GM15510 (cell line): ENCODE results near the gene EIF3A.

Source experiments
- POLR2A ChIP-seq: IDR thresholded peaks from 3 replicates; pipeline ENCODE4 v1.6.1; 2011; ENCODE audit warnings: borderline replicate concordance; ENCODE audit not compliant: insufficient read length; ENCODE audit errors: extremely low read depth

EIF3A gene, protein sequence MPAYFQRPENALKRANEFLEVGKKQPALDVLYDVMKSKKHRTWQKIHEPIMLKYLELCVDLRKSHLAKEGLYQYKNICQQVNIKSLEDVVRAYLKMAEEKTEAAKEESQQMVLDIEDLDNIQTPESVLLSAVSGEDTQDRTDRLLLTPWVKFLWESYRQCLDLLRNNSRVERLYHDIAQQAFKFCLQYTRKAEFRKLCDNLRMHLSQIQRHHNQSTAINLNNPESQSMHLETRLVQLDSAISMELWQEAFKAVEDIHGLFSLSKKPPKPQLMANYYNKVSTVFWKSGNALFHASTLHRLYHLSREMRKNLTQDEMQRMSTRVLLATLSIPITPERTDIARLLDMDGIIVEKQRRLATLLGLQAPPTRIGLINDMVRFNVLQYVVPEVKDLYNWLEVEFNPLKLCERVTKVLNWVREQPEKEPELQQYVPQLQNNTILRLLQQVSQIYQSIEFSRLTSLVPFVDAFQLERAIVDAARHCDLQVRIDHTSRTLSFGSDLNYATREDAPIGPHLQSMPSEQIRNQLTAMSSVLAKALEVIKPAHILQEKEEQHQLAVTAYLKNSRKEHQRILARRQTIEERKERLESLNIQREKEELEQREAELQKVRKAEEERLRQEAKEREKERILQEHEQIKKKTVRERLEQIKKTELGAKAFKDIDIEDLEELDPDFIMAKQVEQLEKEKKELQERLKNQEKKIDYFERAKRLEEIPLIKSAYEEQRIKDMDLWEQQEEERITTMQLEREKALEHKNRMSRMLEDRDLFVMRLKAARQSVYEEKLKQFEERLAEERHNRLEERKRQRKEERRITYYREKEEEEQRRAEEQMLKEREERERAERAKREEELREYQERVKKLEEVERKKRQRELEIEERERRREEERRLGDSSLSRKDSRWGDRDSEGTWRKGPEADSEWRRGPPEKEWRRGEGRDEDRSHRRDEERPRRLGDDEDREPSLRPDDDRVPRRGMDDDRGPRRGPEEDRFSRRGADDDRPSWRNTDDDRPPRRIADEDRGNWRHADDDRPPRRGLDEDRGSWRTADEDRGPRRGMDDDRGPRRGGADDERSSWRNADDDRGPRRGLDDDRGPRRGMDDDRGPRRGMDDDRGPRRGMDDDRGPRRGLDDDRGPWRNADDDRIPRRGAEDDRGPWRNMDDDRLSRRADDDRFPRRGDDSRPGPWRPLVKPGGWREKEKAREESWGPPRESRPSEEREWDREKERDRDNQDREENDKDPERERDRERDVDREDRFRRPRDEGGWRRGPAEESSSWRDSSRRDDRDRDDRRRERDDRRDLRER (N-terminal part only)

DNA sequence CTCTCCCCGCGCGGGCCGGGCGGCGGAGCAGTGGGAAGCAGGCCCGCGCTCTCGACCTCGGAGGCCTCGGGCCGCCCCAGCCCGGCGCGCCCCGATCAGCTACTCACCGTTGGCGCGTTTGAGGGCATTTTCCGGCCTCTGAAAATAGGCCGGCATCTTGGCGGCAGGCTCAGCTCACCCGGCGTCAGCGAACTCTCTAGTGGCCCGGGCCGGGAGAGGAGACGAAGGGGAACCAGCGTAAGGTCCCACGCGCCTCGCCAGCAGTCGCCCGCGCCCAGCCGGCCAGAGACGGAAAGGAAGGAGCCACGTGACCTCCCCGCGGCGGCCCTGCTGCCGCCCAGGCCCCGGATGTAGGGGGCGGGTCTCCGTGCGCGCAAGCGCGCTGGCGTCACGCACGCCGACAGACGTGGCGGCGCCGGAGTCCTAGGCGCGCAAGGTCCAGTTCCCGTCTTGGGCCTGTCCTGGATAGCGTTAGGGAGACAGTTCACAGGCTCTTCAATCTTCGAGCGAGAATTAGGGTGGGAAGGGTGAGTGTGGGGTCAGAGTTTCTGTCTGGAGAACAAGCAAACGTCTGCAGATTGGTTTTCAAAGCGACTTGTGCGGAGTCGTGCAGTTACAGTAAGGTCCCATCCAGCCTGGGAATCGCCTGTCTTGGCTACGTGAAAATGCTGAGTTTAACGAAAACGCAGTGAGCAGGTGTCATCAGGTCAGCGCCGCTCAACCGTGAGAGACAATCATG is at the start of gene EIF3A:
TSS of gene EIF3A (minus strand) at position 297 of the 739 bp plus-strand sequence. CDS start at position 156, 141 bp downstream.
- peak; percentile 98 for TF ChIP-seq POLR2A

DNA sequence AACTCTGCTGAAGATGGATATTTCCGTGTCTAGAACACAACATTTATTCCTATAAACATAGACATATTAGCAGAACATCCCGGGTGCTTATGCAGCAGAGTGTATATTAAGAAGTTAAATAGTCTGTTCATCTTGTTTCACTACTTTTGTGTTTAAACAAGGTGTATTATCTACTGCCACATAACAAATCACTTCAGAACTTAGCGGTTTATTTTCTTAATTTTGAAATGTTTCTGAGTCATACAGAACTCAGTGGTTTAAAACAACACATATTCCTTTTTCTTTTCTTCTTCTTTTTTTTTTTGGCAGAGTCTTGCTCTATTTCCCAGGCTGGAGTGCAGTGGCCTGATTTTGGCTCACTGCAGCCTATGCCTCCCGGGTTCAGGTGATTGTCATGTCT is 49.1 kb upstream of the EIF3A start:
- TF ChIP-seq POLR2A: no peak

DNA sequence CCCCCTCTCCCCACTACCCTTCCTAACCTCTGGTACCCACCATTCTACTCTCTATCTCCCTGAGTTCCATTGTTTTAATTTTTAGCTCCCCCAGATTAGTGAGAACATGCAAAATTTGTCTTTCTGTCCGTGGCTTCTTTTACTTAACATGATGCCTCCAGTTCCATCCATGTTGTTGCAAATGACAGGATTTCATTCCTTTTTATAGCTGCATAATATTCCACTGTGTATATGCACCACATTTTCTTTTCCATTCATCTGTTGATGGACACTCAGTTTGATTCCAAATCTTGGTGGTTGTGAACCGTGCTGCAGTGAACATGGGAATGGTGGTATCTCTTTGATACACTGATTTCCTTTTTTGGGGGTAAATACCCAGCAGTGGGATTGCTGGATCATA is 45.3 kb upstream of the EIF3A start:
- TF ChIP-seq POLR2A: no peak

DNA sequence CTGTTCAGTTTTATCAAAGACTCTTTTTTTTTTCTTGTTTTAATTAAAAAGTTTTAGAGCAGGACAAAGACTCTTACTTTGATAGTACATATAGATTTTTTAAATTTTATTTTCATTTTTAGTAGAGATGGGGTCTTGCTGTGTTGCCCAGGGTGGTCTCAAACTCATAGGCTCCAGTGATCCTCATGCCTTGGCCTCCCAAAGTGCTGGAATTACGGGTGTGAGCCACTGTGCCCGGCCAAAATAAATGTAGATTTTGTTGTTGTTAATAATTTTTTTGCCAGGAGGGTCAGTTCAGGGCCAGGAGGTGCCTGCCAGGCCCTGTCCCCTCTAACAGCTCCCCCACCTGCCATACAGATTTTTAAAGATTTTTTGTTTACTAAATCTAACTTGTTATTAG is 40.3 kb upstream of the EIF3A start:
- TF ChIP-seq POLR2A: no peak

DNA sequence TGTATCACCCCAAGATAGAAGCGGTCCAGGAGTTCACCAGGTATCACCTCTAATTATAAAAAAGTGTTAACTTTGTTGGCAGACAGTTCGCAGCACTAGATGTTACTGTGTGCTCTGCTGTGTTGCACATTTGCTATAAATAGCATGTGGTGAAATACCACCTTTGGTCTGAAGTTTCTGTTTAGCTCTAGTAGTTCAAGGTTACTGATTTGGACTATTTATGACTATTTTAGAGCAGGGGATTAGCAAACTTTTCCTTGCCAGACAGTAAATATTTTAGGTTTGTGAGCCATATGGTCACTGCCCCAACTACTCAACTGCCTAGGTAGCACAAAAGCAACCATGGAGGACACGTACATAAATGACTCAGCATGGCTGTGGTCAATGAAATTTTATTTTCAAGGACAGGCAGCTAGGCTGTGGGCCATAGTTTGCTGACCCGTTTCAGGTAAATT is 39.8 kb upstream of the EIF3A start:
- TF ChIP-seq POLR2A: no peak

DNA sequence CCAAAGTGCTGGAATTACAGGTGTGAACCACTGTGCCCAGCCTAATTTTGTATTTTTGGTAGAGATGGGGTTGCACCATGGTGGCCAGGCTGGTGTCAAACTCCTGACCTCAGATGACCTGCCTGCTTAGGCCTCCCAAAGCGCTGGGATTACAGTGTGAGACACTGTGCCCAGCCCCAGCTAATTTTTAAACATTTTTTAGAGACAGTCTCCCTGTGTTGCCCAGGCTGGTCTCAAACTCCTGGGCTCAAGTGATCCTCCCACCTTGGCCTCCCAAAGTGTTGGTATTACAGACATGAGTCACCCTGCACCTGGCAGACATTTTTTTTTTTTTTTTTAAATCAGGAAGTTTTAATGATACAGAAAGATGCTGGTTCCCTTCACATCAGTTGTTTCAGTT is 38.8 kb upstream of the EIF3A start:
- no peak for TF ChIP-seq POLR2A

DNA sequence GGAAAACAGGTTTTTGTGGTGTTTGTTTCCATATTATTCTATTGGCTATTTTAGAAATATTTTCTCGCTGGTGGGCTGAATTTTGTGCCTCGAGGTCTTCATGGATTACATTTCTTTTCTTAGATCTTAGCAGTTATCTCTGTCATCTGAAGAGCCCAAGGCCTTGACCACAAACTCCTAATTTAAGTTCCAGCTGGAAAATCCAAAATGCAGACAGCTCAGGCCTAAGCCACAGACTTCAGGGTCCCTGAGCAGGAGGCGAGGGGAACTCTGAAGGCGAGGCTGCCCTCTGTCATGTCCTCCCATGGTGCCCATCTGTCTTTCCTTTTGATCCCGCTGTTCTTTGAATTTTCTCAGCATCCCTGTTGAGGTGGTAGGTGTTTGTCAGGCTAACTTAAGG is 37.6 kb upstream of the EIF3A start:
- TF ChIP-seq POLR2A: no peak

DNA sequence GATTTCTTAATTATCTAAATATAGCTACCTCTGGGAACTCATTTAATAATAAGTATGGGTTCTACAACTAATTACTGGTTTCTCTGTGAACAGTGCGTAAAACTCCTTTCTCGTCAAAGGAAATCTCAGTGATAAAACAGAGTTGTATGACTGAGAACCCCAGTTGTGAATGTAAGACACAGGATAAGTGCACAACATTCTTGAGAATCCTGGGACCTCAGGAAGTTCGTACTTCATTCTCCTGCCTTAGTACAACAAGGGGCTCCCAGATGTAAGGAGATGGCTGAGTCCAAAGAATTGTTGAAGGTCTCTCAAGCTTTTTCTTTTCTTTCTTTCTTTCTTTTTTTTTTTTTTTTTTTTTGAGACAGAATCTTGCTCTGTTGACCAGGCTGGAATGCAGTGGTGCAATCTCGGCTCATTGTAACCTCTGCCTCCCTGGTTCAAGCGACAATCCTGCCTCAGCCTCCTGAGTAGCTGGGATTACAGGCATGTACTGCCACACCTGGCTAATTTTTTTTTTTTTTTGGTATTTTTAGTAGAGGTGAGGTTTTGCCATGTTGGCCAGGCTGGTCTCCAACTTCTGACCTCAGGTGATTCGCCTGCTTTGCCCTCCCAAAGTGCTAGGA is 35.8 kb upstream of the EIF3A start:
- no peak for TF ChIP-seq POLR2A

DNA sequence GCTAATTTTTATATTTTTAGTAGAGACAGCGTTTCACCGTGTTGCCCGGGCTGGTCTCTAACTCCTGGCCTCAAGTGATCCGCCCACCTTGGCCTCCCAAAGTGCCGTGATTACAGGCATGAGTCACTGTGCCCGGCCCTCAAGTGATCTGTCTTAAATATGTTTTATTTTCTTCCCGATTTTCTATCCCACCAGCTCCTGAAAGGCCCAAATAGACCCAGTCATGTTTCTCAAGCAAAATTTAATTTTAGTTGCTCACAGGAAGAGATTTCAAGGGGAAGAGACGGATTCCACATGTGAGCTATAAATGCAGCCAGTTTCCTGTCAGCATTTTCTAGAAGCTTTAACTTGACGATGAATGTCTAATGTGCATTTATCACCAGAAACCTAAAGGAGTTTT is 35.3 kb upstream of the EIF3A start:
- no peak for TF ChIP-seq POLR2A

DNA sequence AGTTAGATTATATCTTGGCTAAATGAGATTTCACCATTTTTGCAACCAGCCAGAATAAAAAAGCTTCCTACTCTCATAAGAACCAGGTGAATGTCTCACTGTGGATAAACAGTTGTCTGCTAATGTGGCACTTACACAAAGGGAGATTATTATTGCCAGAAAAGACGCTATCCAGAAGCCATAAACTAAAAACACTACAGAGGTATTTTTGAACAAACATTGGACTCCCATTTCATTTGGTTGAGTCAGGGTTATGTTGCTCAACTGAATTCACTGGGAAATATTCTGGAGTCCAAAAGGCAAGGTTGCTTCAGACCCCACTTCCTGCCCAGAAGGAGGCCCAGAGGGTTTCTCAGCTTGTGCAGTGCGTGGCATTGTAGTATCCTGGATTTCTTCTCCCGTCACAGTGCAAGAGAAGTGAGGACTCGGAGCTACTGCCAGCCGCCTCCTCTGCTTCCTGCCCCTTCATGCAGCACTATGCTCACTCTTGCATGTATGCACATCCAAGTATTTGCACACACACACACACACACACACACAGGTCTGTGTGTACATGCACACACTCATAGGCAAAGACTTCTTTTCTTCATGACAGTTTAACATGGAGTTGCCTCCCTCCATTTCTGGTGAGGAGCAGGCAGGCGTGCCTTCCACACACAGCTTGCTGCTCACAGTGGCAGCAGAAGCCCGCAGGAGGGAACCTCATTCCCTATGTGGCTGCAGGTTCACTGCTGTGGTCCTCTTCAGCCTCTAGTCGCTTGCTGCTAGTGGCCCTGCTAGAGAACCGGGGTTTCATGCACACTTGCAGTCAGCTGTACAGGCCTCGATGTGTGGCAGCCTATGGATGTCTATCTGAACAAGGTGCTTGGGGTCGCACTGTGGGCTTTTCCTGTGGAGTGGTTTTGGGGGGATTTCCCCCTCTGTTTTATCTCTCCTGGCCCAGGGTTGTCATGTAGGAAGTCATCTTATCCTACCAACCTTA is 33.4 kb upstream of the EIF3A start:
- no peak for TF ChIP-seq POLR2A

DNA sequence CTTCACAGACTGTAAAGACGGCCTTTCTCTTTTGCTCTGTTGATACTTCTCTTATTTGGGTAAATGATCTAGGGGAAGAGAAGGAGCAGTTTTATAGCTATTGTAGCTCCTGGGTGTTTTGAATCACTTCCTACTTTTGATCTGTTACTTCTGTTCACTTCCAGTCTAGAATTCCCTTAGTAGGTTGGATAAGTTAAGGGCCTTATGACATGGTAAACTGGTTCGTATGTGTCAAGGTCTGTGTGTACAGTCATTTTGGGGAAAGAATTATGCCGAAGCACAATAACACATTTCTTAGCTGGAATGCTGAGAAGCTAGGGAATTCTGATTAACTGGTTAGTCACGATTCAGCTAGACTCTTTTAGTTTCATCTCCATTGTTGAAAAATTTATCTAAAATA is 31.4 kb upstream of the EIF3A start:
- TF ChIP-seq POLR2A: no peak

DNA sequence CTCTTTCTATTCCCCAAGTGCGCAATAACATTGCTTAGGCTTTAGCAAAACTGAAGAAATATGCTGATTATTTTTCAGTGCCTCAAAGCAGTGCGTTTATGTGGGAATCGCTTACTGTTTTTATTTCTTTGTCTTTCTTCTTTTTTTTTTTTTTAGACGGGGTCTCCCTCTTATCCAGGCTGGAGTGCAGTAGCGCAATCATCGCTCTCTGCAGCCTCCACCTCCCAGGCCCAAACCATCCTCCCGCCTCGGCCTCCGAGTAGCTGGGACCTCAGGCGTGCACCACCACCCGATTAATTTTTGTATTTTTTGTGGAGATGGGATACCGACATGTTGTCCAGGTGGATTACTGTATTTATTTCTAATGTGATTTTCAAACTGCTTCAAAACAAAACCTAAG is 24.5 kb upstream of the EIF3A start:
- TF ChIP-seq POLR2A: no peak

DNA sequence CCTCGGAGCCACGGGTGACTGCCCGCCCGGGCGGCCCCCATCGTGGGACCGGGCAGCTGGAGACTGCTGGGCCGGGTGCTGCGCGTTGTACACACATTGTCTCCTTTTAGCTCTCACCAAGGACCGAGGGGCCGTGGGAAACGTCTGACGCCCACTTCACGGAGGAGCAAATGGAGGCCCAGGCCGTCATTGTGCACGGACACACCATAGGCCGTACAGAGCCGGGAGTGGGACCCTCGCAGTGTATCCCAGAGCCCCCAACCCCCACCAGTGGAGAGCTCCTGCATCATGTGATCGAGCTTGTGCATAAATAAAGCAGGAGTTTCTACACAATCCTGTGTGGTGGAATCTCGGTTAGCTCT is 24.0 kb upstream of the EIF3A start:
- no peak for TF ChIP-seq POLR2A
